ENCODE data around the gene LARP1B. TPM values are rescaled to one million over a fixed set of nuclear protein-coding genes. Genes with fewer than 3 reads are reported as not detected.

LARP1B gene
- polyA plus RNA-seq, 1 donor from 2014 or later: 30.8 TPM

DNA sequence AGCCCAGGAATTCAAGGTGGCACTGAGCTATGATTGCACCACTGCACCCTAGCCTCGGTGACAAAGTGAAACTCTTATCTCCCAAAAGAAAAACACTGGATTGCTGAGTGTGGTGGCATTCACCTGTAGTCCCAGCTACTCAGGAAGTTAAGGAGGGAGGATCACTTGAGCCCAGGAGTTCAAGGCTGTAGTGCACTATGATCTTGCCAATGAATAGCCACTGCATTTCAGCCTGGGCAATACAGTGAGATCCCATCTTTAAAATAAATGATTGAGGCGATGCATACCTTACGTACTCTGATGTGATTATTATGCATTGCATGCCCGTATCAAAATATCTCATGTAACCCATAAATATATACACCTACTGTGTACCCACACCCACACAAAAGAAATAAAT, 31.2 kb upstream of the LARP1B start:
- Histone ChIP-seq H3K4me3 (ENCODE audit: low read length) (no peak overlapping the region), H4K20me1 (ENCODE audit: insufficient read depth) (no peaks in the 10 kb centered on the region), H3F3A (ENCODE audit: insufficient read depth, low read length, poor library complexity, severe bottlenecking) (no peaks in the 10 kb centered on the region), H3K27ac (ENCODE audit: low read length) (no peak overlapping the region), H3K4me2 (ENCODE audit: low read length) (no peak overlapping the region), H3K79me2 (replicated peaks; ENCODE audit: insufficient read depth, low read length) (no peaks in the 10 kb centered on the region), H3K27me3 (ENCODE audit: insufficient read depth, low read depth, low read length) (no peaks in the 10 kb centered on the region), H3K36me3 (ENCODE audit: insufficient read depth, low read length) (peaks cover 8% of the 10 kb centered on the region), H2AFZ (ENCODE audit: low read depth, low read length) (no peak overlapping the region), H3K9me2 (ENCODE audit: insufficient read depth, low read length) (no peaks in the 10 kb centered on the region), H3K9me3 (ENCODE audit: low read length) (no peaks in the 10 kb centered on the region), H3K9ac (ENCODE audit: low read length) (no peak overlapping the region)
- TF ChIP-seq EZH2 (IDR thresholded peaks at IDR 0.05; ENCODE audit: borderline replicate concordance, insufficient read depth, low read length, poor library complexity, severe bottlenecking) (no peak), POLR2AphosphoS5 (IDR thresholded peaks at IDR 0.05) (no peak), TAF1 (IDR thresholded peaks at IDR 0.05; ENCODE audit: low read depth) (no peak), SMC3 (conservative IDR thresholded peaks at IDR 0.05; ENCODE audit: poor library complexity) (no peak), MXI1 (conservative IDR thresholded peaks at IDR 0.05; ENCODE audit: poor library complexity, severe bottlenecking) (no peak), RAD21 (conservative IDR thresholded peaks at IDR 0.05) (no peak), EP300 (conservative IDR thresholded peaks at IDR 0.05; ENCODE audit: poor library complexity, severe bottlenecking) (no peak)
- TF ChIP-seq, protein P1, sequence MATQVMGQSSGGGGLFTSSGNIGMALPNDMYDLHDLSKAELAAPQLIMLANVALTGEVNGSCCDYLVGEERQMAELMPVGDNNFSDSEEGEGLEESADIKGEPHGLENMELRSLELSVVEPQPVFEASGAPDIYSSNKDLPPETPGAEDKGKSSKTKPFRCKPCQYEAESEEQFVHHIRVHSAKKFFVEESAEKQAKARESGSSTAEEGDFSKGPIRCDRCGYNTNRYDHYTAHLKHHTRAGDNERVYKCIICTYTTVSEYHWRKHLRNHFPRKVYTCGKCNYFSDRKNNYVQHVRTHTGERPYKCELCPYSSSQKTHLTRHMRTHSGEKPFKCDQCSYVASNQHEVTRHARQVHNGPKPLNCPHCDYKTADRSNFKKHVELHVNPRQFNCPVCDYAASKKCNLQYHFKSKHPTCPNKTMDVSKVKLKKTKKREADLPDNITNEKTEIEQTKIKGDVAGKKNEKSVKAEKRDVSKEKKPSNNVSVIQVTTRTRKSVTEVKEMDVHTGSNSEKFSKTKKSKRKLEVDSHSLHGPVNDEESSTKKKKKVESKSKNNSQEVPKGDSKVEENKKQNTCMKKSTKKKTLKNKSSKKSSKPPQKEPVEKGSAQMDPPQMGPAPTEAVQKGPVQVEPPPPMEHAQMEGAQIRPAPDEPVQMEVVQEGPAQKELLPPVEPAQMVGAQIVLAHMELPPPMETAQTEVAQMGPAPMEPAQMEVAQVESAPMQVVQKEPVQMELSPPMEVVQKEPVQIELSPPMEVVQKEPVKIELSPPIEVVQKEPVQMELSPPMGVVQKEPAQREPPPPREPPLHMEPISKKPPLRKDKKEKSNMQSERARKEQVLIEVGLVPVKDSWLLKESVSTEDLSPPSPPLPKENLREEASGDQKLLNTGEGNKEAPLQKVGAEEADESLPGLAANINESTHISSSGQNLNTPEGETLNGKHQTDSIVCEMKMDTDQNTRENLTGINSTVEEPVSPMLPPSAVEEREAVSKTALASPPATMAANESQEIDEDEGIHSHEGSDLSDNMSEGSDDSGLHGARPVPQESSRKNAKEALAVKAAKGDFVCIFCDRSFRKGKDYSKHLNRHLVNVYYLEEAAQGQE (IDR thresholded peaks at IDR 0.05; ENCODE audit: borderline replicate concordance): no peak
- TF ChIP-seq, protein P2, sequence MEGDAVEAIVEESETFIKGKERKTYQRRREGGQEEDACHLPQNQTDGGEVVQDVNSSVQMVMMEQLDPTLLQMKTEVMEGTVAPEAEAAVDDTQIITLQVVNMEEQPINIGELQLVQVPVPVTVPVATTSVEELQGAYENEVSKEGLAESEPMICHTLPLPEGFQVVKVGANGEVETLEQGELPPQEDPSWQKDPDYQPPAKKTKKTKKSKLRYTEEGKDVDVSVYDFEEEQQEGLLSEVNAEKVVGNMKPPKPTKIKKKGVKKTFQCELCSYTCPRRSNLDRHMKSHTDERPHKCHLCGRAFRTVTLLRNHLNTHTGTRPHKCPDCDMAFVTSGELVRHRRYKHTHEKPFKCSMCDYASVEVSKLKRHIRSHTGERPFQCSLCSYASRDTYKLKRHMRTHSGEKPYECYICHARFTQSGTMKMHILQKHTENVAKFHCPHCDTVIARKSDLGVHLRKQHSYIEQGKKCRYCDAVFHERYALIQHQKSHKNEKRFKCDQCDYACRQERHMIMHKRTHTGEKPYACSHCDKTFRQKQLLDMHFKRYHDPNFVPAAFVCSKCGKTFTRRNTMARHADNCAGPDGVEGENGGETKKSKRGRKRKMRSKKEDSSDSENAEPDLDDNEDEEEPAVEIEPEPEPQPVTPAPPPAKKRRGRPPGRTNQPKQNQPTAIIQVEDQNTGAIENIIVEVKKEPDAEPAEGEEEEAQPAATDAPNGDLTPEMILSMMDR (IDR thresholded peaks at IDR 0.05; ENCODE audit: poor library complexity, severe bottlenecking): no peak

DNA sequence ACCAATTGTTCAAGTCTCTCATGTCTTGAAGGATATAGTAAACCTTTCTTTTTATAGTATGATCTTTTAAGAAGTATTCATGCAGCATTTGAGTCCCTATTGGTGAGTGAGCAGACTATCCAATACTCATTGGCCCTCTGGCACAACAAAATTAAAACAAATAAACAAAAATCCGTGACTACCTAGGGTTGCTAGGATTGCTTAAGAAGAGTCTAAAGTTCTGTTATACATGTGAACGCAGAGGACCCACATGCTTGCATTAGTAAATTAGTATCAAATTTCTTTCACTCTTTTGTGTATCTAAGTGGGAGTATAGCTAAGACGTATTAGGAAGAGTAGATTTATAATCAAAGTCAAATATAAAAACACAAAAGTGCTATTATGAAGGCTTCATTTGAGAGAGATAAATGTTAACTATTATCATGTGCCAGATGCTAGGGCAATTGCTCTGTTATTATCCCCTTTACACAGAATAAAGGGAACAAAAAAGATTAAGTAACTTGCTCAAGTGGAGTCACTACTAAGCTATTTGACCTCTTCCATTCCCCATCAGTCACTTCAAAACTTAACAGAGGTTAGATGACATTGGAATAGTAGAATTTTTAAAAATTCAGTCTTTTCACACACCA, 29.2 kb upstream of the LARP1B start:
- Histone ChIP-seq H3K9me2 (ENCODE audit: insufficient read depth, low read length) (no peaks in the 10 kb centered on the region), H3K4me2 (ENCODE audit: low read length) (no peak overlapping the region), H3K9ac (ENCODE audit: low read length) (no peak overlapping the region), H3K4me3 (ENCODE audit: low read length) (no peak overlapping the region), H3K9me3 (ENCODE audit: low read length) (no peaks in the 10 kb centered on the region), H3K79me2 (replicated peaks; ENCODE audit: insufficient read depth, low read length) (no peaks in the 10 kb centered on the region), H4K20me1 (ENCODE audit: insufficient read depth) (no peaks in the 10 kb centered on the region), H3F3A (ENCODE audit: insufficient read depth, low read length, poor library complexity, severe bottlenecking) (no peaks in the 10 kb centered on the region), H2AFZ (ENCODE audit: low read depth, low read length) (no peak overlapping the region), H3K27ac (ENCODE audit: low read length) (no peak overlapping the region), H3K36me3 (ENCODE audit: insufficient read depth, low read length) (no peaks in the 10 kb centered on the region), H3K27me3 (ENCODE audit: insufficient read depth, low read depth, low read length) (no peaks in the 10 kb centered on the region)
- TF ChIP-seq EP300 (conservative IDR thresholded peaks at IDR 0.05; ENCODE audit: poor library complexity, severe bottlenecking): no peak
- TF ChIP-seq, protein P1 (IDR thresholded peaks at IDR 0.05; ENCODE audit: borderline replicate concordance): no peak
- no peak for TF ChIP-seq SMC3 (conservative IDR thresholded peaks at IDR 0.05; ENCODE audit: poor library complexity)
- no peak for TF ChIP-seq EZH2 (IDR thresholded peaks at IDR 0.05; ENCODE audit: borderline replicate concordance, insufficient read depth, low read length, poor library complexity, severe bottlenecking)
- TF ChIP-seq, protein P2 (IDR thresholded peaks at IDR 0.05; ENCODE audit: poor library complexity, severe bottlenecking): no peak
- TF ChIP-seq POLR2AphosphoS5 (IDR thresholded peaks at IDR 0.05): no peak
- no peak for TF ChIP-seq MXI1 (conservative IDR thresholded peaks at IDR 0.05; ENCODE audit: poor library complexity, severe bottlenecking)
- TF ChIP-seq RAD21 (conservative IDR thresholded peaks at IDR 0.05): no peak
- TF ChIP-seq TAF1 (IDR thresholded peaks at IDR 0.05; ENCODE audit: low read depth): no peak
